ENCODE data around the gene C6orf52.

DNA sequence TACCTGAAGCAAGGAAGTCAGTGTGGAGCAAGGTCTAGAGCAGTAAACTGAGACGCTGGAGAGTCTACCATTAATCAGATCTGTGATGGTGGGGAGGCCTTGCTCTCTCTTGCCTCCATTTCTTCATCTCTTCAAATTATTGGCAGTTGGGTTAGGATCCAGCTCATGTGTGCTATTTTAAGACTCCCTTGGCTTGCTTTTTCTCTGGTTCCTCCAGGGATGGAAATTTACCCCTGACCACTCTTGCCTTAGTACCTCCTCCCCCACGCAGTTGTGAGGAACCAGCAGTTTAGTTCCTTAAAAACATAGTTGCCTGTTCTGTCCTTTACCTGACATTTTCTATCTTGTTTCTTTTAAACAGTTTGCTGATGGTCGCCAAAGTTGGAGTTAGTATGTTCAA, 35.8 kb upstream of the C6orf52 start:
- TF ChIP-seq, protein P1, sequence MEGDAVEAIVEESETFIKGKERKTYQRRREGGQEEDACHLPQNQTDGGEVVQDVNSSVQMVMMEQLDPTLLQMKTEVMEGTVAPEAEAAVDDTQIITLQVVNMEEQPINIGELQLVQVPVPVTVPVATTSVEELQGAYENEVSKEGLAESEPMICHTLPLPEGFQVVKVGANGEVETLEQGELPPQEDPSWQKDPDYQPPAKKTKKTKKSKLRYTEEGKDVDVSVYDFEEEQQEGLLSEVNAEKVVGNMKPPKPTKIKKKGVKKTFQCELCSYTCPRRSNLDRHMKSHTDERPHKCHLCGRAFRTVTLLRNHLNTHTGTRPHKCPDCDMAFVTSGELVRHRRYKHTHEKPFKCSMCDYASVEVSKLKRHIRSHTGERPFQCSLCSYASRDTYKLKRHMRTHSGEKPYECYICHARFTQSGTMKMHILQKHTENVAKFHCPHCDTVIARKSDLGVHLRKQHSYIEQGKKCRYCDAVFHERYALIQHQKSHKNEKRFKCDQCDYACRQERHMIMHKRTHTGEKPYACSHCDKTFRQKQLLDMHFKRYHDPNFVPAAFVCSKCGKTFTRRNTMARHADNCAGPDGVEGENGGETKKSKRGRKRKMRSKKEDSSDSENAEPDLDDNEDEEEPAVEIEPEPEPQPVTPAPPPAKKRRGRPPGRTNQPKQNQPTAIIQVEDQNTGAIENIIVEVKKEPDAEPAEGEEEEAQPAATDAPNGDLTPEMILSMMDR (IDR thresholded peaks at IDR 0.05) = no peak
- no peak for TF ChIP-seq POLR2A (IDR thresholded peaks at IDR 0.05)
- no peak for TF ChIP-seq POLR2AphosphoS5 (IDR thresholded peaks at IDR 0.05)
